Adrenal gland (tissue), 5 donors: Measurements from ENCODE around the gene LDHB.

Source experiments
- POLR2A ChIP-seq, 2 donors: fragments of 450-650 bp; IDR thresholded peaks; one replicate each; pipeline ENCODE4 v1.6.1; 2017; ENCODE audit warnings: antibody characterized with exemption in 2 of 2, mild to moderate bottlenecking in 2 of 2, moderate library complexity in 1 of 2
- TF ChIP-seq, protein P1 (sequence below), 6 experiments: fragments of 450-650 bp in 4 of 6; fragments of 200-600 bp in 2 of 6; sonication (generic) in 1 of 6; IDR thresholded peaks; 1 replicate in 5 of 6; 2 replicates in 1 of 6; pipeline versions ENCODE4 v1.5.1 to v1.8.0; 2016 to 2021; ENCODE audit warnings: antibody characterized with exemption in 6 of 6, mild to moderate bottlenecking in 2 of 6, moderate library complexity in 1 of 6
- donor health status: DM: no; HTN: no; CAD: no.

DNA sequence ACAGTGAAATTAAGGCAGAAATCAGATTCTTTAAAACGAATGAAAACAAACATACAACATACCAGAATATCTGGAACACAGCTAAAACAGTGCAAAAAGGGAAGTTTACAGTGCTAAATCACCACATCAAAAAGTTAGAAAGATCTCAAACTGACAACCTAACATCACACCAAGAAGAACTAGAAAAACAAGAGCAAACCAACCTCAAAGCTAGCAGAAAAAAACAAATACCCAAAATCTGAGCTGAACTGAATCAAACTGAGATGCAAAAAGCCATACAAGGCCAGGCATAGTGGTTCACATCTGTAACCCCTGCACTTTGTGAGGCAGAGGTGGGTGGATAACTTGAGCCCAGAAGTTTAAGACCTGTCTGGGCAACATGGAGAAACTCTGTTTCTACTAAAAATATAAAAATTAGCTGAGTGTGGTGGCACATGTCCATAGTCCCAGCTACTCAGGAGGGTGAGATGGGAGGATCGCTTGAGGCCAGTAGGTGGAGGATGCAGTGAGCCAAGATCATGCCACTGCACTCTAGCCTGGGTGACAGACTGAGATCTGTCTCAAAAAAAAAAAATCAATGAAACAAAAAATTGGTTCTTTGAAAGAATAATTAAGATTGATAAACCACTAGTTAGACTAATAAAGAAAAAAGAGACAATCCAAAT is 33.2 kb upstream of the LDHB start:
- TF ChIP-seq POLR2A (IDR thresholded peaks at IDR 0.05): no peak
- TF ChIP-seq, protein P1, sequence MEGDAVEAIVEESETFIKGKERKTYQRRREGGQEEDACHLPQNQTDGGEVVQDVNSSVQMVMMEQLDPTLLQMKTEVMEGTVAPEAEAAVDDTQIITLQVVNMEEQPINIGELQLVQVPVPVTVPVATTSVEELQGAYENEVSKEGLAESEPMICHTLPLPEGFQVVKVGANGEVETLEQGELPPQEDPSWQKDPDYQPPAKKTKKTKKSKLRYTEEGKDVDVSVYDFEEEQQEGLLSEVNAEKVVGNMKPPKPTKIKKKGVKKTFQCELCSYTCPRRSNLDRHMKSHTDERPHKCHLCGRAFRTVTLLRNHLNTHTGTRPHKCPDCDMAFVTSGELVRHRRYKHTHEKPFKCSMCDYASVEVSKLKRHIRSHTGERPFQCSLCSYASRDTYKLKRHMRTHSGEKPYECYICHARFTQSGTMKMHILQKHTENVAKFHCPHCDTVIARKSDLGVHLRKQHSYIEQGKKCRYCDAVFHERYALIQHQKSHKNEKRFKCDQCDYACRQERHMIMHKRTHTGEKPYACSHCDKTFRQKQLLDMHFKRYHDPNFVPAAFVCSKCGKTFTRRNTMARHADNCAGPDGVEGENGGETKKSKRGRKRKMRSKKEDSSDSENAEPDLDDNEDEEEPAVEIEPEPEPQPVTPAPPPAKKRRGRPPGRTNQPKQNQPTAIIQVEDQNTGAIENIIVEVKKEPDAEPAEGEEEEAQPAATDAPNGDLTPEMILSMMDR (IDR thresholded peaks at IDR 0.05): no peak
